ENCODE data around the gene MAP1B.

DNA sequence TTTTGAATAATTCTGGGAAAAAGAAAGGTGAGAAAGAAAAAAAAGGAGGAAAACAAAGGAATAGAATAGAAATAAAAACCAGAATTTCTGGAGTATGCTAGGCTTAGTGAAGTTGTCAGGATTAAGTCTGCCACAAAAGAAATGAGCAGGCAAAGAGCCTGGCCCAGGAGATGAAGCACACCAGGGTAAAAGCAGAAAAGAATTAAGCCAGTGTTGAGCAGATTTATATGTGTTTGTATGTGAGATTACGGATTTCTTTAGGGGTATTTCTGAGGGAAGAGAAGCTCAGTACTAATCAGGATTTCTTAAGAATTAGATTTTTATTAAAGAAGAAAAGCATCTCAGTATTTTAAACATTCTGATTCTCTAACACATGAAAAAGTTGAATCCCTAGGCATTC lies 138.3 kb downstream of the MAP1B start:
- TF ChIP-seq, protein P1, sequence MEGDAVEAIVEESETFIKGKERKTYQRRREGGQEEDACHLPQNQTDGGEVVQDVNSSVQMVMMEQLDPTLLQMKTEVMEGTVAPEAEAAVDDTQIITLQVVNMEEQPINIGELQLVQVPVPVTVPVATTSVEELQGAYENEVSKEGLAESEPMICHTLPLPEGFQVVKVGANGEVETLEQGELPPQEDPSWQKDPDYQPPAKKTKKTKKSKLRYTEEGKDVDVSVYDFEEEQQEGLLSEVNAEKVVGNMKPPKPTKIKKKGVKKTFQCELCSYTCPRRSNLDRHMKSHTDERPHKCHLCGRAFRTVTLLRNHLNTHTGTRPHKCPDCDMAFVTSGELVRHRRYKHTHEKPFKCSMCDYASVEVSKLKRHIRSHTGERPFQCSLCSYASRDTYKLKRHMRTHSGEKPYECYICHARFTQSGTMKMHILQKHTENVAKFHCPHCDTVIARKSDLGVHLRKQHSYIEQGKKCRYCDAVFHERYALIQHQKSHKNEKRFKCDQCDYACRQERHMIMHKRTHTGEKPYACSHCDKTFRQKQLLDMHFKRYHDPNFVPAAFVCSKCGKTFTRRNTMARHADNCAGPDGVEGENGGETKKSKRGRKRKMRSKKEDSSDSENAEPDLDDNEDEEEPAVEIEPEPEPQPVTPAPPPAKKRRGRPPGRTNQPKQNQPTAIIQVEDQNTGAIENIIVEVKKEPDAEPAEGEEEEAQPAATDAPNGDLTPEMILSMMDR (IDR thresholded peaks at IDR 0.05 in 8 of 11, conservative IDR thresholded peaks at IDR 0.05 in 3 of 11) = no peak
- no peak for TF ChIP-seq POLR2A (IDR thresholded peaks at IDR 0.05)
